Esophagus muscularis mucosa (tissue), 4 donors: ENCODE results near the gene MRM2.

Experiments
- CTCF ChIP-seq, 3 experiments: fragments of 200-600 bp in 2 of 3; fragments of 450-650 bp in 1 of 3; sonication (generic) in 2 of 3; IDR thresholded peaks; one replicate each; pipeline ENCODE4 v1.5.1; 2017 to 2019; ENCODE audit warnings: antibody characterized with exemption in 3 of 3, mild to moderate bottlenecking in 2 of 3, moderate library complexity in 1 of 3
- EP300 ChIP-seq: sonication (generic); formaldehyde crosslinking; IDR thresholded peaks from one replicate; pipeline ENCODE4 v1.6.1; 2017; ENCODE audit warnings: antibody characterized with exemption
- POLR2AphosphoS5 ChIP-seq, 2 donors: sonication (generic); formaldehyde crosslinking; IDR thresholded peaks; one replicate each; pipeline ENCODE4 v1.6.1; 2017; ENCODE audit warnings: antibody characterized with exemption in 2 of 2

DNA sequence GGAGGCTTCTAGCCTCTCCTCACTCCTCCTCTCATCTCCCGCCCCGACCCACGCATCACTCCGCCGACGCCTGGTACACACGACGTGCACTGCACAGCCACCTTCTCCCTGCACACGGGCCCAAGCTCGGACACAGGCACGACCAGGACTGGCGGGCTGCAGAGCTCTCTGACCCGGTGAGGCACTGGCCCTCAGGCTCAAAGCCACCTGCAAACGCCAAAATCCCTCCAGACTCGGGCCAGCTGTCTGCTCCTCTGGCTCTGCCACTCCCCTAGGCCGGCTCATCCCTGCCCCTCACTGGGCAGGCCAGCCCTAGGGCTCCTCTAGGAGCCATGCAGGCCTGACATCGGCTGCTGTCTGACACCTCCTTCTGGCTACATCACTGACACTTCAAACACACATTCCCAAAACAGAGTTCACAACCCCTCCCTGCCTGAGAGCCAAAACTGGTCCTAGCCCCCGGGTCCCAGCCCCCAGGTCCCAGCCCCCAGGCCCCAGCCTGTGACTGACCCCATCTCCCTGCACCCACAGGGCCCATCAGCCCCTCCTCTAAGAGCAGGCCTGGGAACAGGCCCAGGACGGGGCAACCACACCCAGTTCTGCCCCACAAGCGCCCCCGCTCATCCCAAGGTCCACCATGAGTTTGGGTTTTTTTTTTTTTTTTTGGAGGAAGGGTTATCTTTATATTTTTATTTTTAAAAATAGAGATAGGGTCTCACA, 44.4 kb downstream of the MRM2 start:
- TF ChIP-seq CTCF (IDR thresholded peaks at IDR 0.05) (no peak), POLR2AphosphoS5 (IDR thresholded peaks at IDR 0.05) (no peak), EP300 (no peak)
